ENCODE results near the gene SP140.

GRCh38 chr2:230328155-230328458 lies 102.6 kb downstream of the SP140 start:
- TF ChIP-seq POLR2AphosphoS5 (IDR thresholded peaks at IDR 0.05) (no peak), CTCF (IDR thresholded peaks at IDR 0.05) (no peak), EP300 (IDR thresholded peaks at IDR 0.05) (no peak), POLR2A (IDR thresholded peaks at IDR 0.05) (no peak)

Data from sigmoid colon (tissue), 4 donors.